GM19438 (cell line): ENCODE data around the gene SLC22A1.
"Not testable (repeated sequence)": the region's sequence is repeated elsewhere in the genome, so short reads cannot be mapped to it uniquely, and the experiment has no call there.

Experiments used
- ATAC-seq: cut with Tn5 transposase; IDR thresholded peaks from one replicate; pipeline ENCODE4 v1.9.1; 2021; ENCODE audit warnings: low read depth; ENCODE audit not compliant: unreplicated experiment

SLC22A1 gene

GRCh38 chr6:160165928-160166327, 44.3 kb downstream of the SLC22A1 start:
- ATAC-seq: not testable (repeated sequence)

DNA sequence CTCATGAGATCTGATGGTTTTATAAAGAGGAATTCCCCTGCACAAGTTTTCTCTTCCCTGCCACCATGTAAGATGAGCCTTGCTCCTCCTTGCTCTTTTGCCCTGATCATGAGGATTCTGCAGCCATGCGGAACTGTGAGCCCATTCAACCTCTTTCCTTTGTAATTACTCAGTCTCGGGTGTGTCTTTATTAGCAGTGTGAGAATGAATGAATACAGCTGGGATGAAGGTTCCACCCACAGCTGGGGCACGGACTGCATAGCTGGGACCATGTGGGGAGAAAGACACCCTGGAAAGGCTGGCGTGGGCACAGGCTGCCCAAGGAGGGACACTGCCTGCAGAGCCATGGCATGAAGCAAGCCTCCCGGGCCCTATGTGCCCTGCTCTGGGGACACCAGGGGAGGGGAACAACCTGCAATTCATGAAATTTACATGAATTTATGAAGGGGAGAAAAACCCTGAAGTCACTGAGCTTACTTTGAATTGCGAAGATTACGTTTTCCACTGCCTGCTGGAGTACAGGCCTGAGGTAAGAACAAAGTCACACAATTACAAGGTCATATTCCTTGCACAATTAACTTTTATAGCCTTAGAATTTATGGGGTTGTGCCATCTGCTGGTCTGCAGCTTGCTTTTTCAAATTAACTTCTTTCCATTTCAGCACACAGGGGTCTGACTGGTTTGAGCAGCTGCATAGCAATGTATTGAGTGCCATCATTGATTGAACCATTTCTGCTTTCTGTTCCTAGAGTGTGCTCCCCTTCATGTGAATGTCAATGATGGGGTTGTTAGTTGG, 46.2 kb downstream of the SLC22A1 start:
- no peak for ATAC-seq

- no peak for ATAC-seq
These were observed 48.5 kb downstream of the SLC22A1 start for GRCh38 chr6:160170018-160170680.

- ATAC-seq: no peak
These were observed 51.1 kb downstream of the SLC22A1 start for GRCh38 chr6:160172704-160173103.

DNA sequence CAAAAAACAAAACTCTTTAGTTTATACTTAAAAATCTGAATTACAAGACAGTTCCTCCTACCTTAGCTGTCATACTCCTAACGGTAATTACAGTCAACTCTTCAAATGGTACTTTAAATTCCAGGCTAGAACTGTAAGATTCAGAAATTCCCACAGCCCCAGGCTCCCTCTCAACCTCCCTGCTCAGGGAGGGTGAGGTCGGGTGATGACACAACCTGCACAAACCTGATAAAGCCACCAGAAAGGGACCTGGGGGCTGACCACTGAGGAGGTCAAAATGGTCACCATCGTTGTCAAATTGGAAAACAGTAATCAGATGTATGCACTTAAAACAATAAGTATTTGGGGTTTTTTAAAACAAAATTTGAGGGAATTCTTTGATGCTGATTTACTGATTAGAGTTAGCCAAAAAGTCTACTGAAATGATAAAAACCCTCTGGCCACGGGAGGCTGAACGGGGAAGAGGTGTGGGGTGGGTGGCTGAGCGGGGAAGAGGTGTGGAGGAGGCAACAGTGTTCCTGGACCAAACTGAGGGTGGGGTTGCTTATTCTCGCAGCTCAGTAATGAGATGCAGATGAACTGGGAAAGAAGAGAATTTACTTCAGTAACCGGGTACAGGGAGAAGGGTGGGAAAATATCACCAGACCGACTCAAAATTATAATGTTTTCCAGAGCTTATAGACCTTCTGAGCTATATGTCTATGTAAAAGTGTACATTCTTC, 52.4 kb downstream of the SLC22A1 start:
- no peak for ATAC-seq

- ATAC-seq: no peak
These were observed 53.1 kb downstream of the SLC22A1 start for GRCh38 chr6:160174681-160175080.

- no peak for ATAC-seq
These were observed 55.6 kb downstream of the SLC22A1 start for GRCh38 chr6:160177220-160177619.

- ATAC-seq: no peak
These were observed 56.7 kb downstream of the SLC22A1 start for GRCh38 chr6:160178271-160178670.

GRCh38 chr6:160180706-160181105, 59.1 kb downstream of the SLC22A1 start:
- no peak for ATAC-seq

GRCh38 chr6:160188773-160189172, 67.2 kb downstream of the SLC22A1 start:
- ATAC-seq: no peak

GRCh38 chr6:160190081-160190480, 68.5 kb downstream of the SLC22A1 start:
- ATAC-seq: no peak

- no peak for ATAC-seq
These were observed 69.4 kb downstream of the SLC22A1 start for GRCh38 chr6:160190973-160191372.

DNA sequence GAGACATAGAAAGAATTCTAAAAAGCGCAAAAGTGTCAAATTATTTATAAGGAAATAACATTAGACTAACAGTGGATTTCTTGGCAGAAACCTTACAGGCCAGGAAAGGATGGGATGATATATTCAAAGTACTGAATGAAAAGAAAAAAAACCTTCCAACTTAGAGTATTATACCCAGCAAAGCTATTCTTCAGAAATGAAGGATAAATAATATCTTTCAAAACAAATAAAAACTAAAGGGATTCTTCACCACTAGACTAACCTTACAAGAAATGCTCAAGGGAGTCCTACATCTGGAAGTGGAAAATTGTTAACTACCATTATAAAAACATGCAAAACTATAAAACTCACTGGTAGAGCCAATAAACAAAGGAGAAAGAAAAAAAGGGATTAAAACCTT, 71.2 kb downstream of the SLC22A1 start:
- no peak for ATAC-seq

- no peak for ATAC-seq
These were observed 73.2 kb downstream of the SLC22A1 start for GRCh38 chr6:160194808-160195207.

- ATAC-seq: no peak
These were observed 76.0 kb downstream of the SLC22A1 start for GRCh38 chr6:160197662-160198061.

DNA sequence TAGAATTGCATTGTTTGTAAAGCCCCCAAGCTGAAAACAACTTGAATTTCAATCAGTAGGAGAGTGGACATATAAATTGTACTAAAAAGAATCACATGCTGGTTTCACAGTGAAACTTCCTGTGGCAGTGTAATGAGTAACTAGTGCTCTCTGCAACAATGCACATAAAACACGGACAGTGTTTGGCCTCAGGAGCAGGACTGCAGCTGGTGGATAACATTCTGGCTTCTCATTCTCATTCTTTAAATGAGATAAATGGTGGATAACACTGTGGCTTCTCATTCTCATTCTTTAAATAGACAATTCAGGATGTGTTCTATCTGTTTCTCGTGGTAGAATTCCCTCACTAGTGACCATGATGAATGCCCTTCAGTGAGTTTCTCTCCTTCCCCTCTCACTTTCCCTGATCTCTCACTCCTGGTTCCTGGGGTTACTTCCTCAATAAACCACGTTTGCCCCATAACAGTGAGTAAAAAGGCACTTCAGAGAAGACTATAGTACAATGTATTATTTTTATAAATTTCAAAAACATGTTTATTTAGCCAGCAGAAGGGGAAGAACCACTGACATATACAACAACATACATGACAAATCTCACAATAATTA, 77.1 kb downstream of the SLC22A1 start:
- peak; percentile 95 for ATAC-seq

DNA sequence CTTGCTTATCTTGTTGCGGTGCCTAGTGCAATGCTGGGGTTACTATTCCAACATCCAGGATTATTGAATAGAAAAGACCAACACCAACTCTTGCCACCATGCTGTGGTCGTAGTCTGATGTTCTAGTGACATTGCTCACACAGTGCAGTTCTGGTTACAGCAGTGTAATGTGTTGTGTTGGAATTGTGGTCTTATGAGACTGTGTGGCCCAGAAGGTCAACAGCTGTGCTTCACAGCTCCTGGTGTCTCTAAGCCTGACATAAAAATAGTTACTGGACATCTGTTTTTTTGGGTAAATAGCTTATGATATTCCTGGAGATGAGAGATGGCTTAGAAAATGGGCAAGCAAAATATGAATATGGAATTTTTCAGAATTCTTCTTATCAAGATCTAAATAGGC, 79.4 kb downstream of the SLC22A1 start:
- ATAC-seq: no peak

GRCh38 chr6:160202411-160202810, 80.8 kb downstream of the SLC22A1 start:
- ATAC-seq: no peak

- no peak for ATAC-seq
These were observed 81.5 kb downstream of the SLC22A1 start for GRCh38 chr6:160203076-160203475.

DNA sequence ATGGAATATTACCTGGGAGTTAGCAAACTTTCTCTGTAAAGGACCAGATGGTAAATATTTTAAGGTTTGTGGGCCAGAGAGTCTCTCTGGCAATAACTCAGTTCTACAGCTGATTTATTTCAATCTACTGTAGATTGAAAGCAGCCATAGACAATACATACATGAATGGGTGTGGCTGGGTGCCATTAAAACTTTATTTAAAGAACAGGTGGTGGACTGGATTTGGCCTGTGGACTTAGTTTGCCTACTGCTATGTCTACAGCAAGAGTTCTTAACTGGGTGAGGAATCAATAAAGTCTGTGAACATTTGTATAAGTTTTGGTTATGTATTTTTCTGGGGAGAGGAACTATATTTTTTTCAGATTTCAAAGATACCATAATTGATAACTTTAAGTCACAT, 81.9 kb downstream of the SLC22A1 start:
- ATAC-seq: no peak

- ATAC-seq: no peak
These were observed 82.3 kb downstream of the SLC22A1 start for GRCh38 chr6:160203953-160204352.
